Skeletal muscle tissue (tissue), 4 donors: Measurements from ENCODE around the gene GRPEL2. TPM values are rescaled to one million over a fixed set of nuclear protein-coding genes. Genes with fewer than 3 reads are reported as not detected.

Source experiments
- H3K27ac ChIP-seq: one replicate; pipeline ENCODE4 v1.7.0; 2013; ENCODE audit warnings: mild to moderate bottlenecking, low read depth, low read length, inconsistent platforms
- H3K27me3 ChIP-seq, 3 donors: one replicate each; pipeline ENCODE4 v1.7.0; 2013; ENCODE audit warnings: low read length in 3 of 3; ENCODE audit not compliant: control insufficient read depth in 3 of 3, insufficient read depth in 3 of 3
- H3K36me3 ChIP-seq, 3 donors: one replicate each; pipeline ENCODE4 v1.7.0; 2013; ENCODE audit warnings: low read length in 3 of 3; ENCODE audit not compliant: control insufficient read depth in 3 of 3, insufficient read depth in 3 of 3
- H3K4me1 ChIP-seq, 3 donors: one replicate each; pipeline ENCODE4 v1.7.0; 2013; ENCODE audit warnings: low read length in 3 of 3, mild to moderate bottlenecking in 3 of 3; ENCODE audit not compliant: control insufficient read depth in 3 of 3, insufficient read depth in 3 of 3
- H3K4me3 ChIP-seq, 3 donors: one replicate each; pipeline ENCODE4 v1.7.0; 2013; ENCODE audit warnings: low read length in 3 of 3
- H3K9ac ChIP-seq, 3 donors: one replicate each; pipeline ENCODE4 v1.7.0; 2013; ENCODE audit warnings: low read length in 3 of 3, mild to moderate bottlenecking in 3 of 3, moderate library complexity in 2 of 3, low read depth in 1 of 3
- H3K9me3 ChIP-seq, 3 donors: one replicate each; pipeline ENCODE4 v1.7.0; 2013; ENCODE audit warnings: low read length in 3 of 3; ENCODE audit not compliant: control insufficient read depth in 3 of 3
- total RNA-seq: library from RNA; depleted of rRNA; stranded (reverse); fragments of >200 nt; gene quantifications from one replicate; pipeline ENCODE4 v1.2.3, GENCODE V29; 2014
- donor health status: Osteomylitis.

Gene GRPEL2
- total RNA-seq, result 14.1 TPM

- peak within 1 kb of the TSS; percentile 94 to 100 (median 99) for H3K4me3 ChIP-seq
- peaks cover 13 to 18% (median 18%) of the 10 kb centered on the region in 3 donors for H3K4me1 ChIP-seq
- H3K36me3 ChIP-seq, result peaks cover 28 to 39% (median 32%) of the 10 kb centered on the region in 3 donors
These were observed at the start of gene GRPEL2 for GRCh38 chr5:149345147-149345891. Gene GRPEL2 (plus strand): TSS chr5:149345499. CDS start chr5:149345540, 41 bp downstream.

GRCh38 chr5:149297340-149298025, 47.8 kb upstream of the GRPEL2 start:
- H3K4me3 ChIP-seq, result no peak overlapping the region
- no peaks in the 10 kb centered on the region for H3K27me3 ChIP-seq
- peak overlapping the region in 2 of 3 donors; percentile 27 to 69 for H3K9ac ChIP-seq
- peaks cover 16 to 21% (median 18%) of the 10 kb centered on the region in 3 donors for H3K36me3 ChIP-seq
- H3K9me3 ChIP-seq, result no peaks in the 10 kb centered on the region
- H3K4me1 ChIP-seq, result peaks cover 57 to 82% (median 62%) of the 10 kb centered on the region in 3 donors
- H3K27ac ChIP-seq, result peak overlapping the region; percentile 45

More at GRCh38 chr5:149345147-149345891, at the start of gene GRPEL2:
- Histone ChIP-seq H3K9ac (peak within 1 kb of the TSS; percentile 74 to 91 (median 91)), H3K27ac (peak within 1 kb of the TSS; percentile 59), H3K27me3 (no peaks in the 10 kb centered on the region), H3K9me3 (no peaks in the 10 kb centered on the region)

GRCh38 chr5:149298163-149298562, 47.1 kb upstream of the GRPEL2 start:
- H3K36me3 ChIP-seq, result peaks cover 19 to 22% (median 22%) of the 10 kb centered on the region in 3 donors
- peak overlapping the region in 2 of 3 donors; percentile 27 to 69 for H3K9ac ChIP-seq
- H3K27me3 ChIP-seq, result no peaks in the 10 kb centered on the region
- peaks cover 57 to 76% (median 59%) of the 10 kb centered on the region in 3 donors for H3K4me1 ChIP-seq
- H3K27ac ChIP-seq, result peak overlapping the region; percentile 45
- no peaks in the 10 kb centered on the region for H3K9me3 ChIP-seq
- no peak overlapping the region for H3K4me3 ChIP-seq

- Histone ChIP-seq H3K36me3 (peaks cover 22 to 24% (median 22%) of the 10 kb centered on the region in 3 donors), H3K9me3 (no peaks in the 10 kb centered on the region), H3K4me1 (peaks cover 57 to 71% (median 61%) of the 10 kb centered on the region in 3 donors), H3K4me3 (no peak overlapping the region), H3K27ac (peak overlapping the region; percentile 38), H3K9ac (peak overlapping the region in 1 of 3 donors; percentile 4), H3K27me3 (no peaks in the 10 kb centered on the region)
These were observed 46.4 kb upstream of the GRPEL2 start for GRCh38 chr5:149298842-149299404.

- H3K27me3 ChIP-seq, result no peaks in the 10 kb centered on the region
These were observed 45.7 kb upstream of the GRPEL2 start for GRCh38 chr5:149299451-149300054.

GRCh38 chr5:149300441-149300840, 44.9 kb upstream of the GRPEL2 start:
- no peak overlapping the region for H3K27ac ChIP-seq
- no peaks in the 10 kb centered on the region for H3K9me3 ChIP-seq
- H3K27me3 ChIP-seq, result no peaks in the 10 kb centered on the region
- H3K4me1 ChIP-seq, result peaks cover 50 to 68% (median 55%) of the 10 kb centered on the region in 3 donors
- peaks cover 30 to 35% (median 35%) of the 10 kb centered on the region in 3 donors for H3K36me3 ChIP-seq
- no peak overlapping the region for H3K4me3 ChIP-seq
- H3K9ac ChIP-seq, result no peak overlapping the region

More at GRCh38 chr5:149299451-149300054, 45.7 kb upstream of the GRPEL2 start:
- Histone ChIP-seq H3K4me3 (no peak overlapping the region), H3K4me1 (peaks cover 57 to 74% (median 61%) of the 10 kb centered on the region in 3 donors), H3K9me3 (no peaks in the 10 kb centered on the region), H3K27ac (peak overlapping the region; percentile 38), H3K9ac (peak overlapping the region in 1 of 3 donors; percentile 4), H3K36me3 (peaks cover 28 to 30% (median 28%) of the 10 kb centered on the region in 3 donors)

GRCh38 chr5:149301049-149301743, 44.1 kb upstream of the GRPEL2 start:
- Histone ChIP-seq H3K36me3 (peaks cover 34 to 43% (median 42%) of the 10 kb centered on the region in 3 donors), H3K27ac (no peak overlapping the region), H3K27me3 (no peaks in the 10 kb centered on the region), H3K9me3 (no peaks in the 10 kb centered on the region), H3K4me1 (peaks cover 44 to 62% (median 54%) of the 10 kb centered on the region in 3 donors), H3K9ac (no peak overlapping the region), H3K4me3 (no peak overlapping the region)

- no peaks in the 10 kb centered on the region for H3K9me3 ChIP-seq
- H3K4me3 ChIP-seq, result no peak overlapping the region
- H3K27me3 ChIP-seq, result no peaks in the 10 kb centered on the region
- H3K4me1 ChIP-seq, result peaks cover 41 to 55% (median 50%) of the 10 kb centered on the region in 3 donors
- no peak overlapping the region for H3K9ac ChIP-seq
- peaks cover 34 to 48% (median 48%) of the 10 kb centered on the region in 3 donors for H3K36me3 ChIP-seq
- H3K27ac ChIP-seq, result no peak overlapping the region
These were observed 43.4 kb upstream of the GRPEL2 start for GRCh38 chr5:149301744-149302380.

GRCh38 chr5:149302641-149303040, 42.7 kb upstream of the GRPEL2 start:
- Histone ChIP-seq H3K4me3 (no peak overlapping the region), H3K27ac (no peak overlapping the region), H3K4me1 (peaks cover 33 to 47% (median 47%) of the 10 kb centered on the region in 3 donors), H3K36me3 (peaks cover 38 to 54% (median 52%) of the 10 kb centered on the region in 3 donors), H3K9me3 (no peaks in the 10 kb centered on the region), H3K27me3 (no peaks in the 10 kb centered on the region), H3K9ac (no peak overlapping the region)
